Measurements from ENCODE around the gene HLA-DQB2. TPM values are rescaled to one million over a fixed set of nuclear protein-coding genes. Genes with fewer than 3 reads are reported as not detected.
"Not testable (repeated sequence)": the region's sequence is repeated elsewhere in the genome, so short reads cannot be mapped to it uniquely, and the experiment has no call there.

The HLA-DQB2 gene
- 1.9 TPM for total RNA-seq
- long read RNA-seq = 0 reads

DNA sequence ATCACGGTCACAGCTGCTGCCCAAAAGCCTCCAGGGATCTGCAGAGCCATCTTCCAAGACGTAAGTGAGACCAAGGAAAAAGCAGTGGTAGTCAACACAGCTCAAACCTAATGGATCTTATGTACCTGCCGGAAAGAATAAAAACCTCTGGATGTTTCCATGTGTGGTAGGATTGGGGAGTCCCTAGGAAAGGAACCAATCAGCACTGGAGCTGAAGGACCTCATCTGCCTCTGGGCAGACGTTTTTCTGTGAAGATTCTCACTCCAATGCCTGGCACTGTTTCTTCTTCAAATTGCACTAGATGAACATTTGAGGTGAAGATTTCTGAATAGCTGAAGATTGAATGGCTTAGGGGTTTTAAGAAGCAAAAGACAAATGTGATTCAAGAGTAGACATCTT is at the start of gene HLA-DQB2:
HLA-DQB2 (minus strand) TSS at position 112 of the 400 bp plus-strand sequence; CDS start at position 50, 62 bp downstream.
- H3K27me3 ChIP-seq (ENCODE audit: low read depth) = peaks cover 90% of the 10 kb centered on the region
- H3K27ac ChIP-seq (replicated peaks) = no peak within 1 kb of the TSS
- intact Hi-C loops (cut with micrococcal nuclease) = no loop called here
- no peak for DNase-seq
- no peaks in the 10 kb centered on the region for H3K9me3 ChIP-seq (replicated peaks)
- no peak within 1 kb of the TSS for H3K4me3 ChIP-seq
- no peaks in the 10 kb centered on the region for H3K36me3 ChIP-seq
- H3K4me1 ChIP-seq = no peaks in the 10 kb centered on the region
- TF ChIP-seq, protein P1, sequence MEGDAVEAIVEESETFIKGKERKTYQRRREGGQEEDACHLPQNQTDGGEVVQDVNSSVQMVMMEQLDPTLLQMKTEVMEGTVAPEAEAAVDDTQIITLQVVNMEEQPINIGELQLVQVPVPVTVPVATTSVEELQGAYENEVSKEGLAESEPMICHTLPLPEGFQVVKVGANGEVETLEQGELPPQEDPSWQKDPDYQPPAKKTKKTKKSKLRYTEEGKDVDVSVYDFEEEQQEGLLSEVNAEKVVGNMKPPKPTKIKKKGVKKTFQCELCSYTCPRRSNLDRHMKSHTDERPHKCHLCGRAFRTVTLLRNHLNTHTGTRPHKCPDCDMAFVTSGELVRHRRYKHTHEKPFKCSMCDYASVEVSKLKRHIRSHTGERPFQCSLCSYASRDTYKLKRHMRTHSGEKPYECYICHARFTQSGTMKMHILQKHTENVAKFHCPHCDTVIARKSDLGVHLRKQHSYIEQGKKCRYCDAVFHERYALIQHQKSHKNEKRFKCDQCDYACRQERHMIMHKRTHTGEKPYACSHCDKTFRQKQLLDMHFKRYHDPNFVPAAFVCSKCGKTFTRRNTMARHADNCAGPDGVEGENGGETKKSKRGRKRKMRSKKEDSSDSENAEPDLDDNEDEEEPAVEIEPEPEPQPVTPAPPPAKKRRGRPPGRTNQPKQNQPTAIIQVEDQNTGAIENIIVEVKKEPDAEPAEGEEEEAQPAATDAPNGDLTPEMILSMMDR (IDR thresholded peaks at IDR 0.05; ENCODE audit: borderline replicate concordance) = no peak

DNA sequence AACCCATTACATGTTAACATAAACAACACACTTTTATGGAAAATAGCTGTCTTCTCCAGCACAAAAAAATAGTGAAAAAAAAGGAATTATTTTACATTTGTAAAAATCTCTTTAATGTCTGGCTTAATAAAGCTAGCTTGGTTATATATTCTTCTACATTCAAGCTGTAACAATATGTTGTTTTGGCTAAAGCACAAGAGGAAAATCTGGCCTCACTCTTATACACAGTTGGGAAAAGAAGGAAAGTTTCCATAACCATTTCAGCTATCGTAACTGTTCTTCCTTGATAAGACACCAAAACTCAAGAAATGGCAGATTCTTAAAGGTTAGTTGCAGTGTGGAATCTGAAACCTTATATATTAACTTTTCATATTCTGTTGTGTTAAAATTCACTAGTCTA is 45.8 kb upstream of the HLA-DQB2 start:
- Histone ChIP-seq H3K27ac (replicated peaks) (no peak overlapping the region), H3K36me3 (no peaks in the 10 kb centered on the region), H3K9me3 (replicated peaks) (no peaks in the 10 kb centered on the region), H3K27me3 (ENCODE audit: low read depth) (peaks cover 44% of the 10 kb centered on the region), H3K4me3 (no peak overlapping the region), H3K4me1 (no peaks in the 10 kb centered on the region)
- DNase-seq = no peak
- intact Hi-C loops (cut with micrococcal nuclease) = no loop called here
- TF ChIP-seq, protein P1 (IDR thresholded peaks at IDR 0.05; ENCODE audit: borderline replicate concordance) = no peak

DNA sequence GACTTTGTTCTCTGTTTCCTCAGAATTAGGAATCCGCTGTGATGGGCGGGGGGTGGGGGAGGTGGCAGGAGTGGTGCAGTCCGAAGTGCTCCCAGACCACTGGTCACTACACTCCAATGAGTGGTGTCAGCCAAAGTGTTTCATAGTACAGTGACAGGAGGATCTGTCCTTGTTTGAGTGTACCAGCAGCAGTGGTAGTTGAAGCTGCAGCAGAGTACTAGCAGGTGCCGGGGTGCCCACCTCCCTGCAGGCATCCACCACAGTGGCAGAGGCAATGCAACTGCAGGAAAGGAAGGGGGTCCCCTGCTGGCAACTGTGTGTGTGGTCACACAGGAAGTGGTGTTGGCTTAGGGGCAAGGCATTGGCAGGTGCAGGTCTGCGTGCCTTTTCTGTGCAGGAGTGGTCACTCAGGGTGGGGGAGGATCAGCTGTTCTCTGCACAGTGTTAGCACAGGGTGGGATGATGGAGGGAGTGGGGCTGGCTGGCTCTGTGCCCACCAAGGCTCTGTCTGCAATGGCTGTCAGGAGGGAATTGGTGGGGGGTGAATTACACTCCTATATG is 43.8 kb upstream of the HLA-DQB2 start:
- peaks cover 60% of the 10 kb centered on the region for H3K27me3 ChIP-seq (ENCODE audit: low read depth)
- no peaks in the 10 kb centered on the region for H3K9me3 ChIP-seq (replicated peaks)
- H3K36me3 ChIP-seq = no peaks in the 10 kb centered on the region
- intact Hi-C loops (cut with micrococcal nuclease) = no loop called here
- H3K4me1 ChIP-seq = no peaks in the 10 kb centered on the region
- TF ChIP-seq, protein P1 (IDR thresholded peaks at IDR 0.05; ENCODE audit: borderline replicate concordance) = no peak
- DNase-seq = no peak
- H3K27ac ChIP-seq (replicated peaks) = no peak overlapping the region
- H3K4me3 ChIP-seq = no peak overlapping the region

DNA sequence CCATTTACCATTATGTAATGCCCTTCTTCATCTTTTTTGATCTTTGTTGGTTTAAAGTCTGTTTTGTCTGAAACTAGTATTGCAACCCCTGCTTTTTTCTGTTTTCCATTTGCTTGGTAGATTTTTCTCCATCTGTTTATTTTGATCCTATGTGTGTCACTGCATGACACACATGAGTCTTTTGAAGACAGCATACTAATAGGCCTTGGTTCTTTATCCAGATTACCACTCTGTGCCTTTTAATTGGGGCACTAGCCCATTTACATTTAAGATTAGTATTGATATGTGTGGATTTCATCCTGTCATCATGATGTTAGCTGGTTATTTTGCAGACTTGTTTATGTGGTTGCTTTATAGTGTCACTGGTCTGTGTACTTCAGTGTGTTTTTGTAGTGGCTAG is 42.1 kb upstream of the HLA-DQB2 start:
- intact Hi-C loops (cut with micrococcal nuclease); DNase-seq; H3K4me1 ChIP-seq; H3K36me3 ChIP-seq; H3K9me3 ChIP-seq (replicated peaks); H3K27ac ChIP-seq (replicated peaks); H3K4me3 ChIP-seq: not testable (repeated sequence)
- peaks cover 77% of the 10 kb centered on the region for H3K27me3 ChIP-seq (ENCODE audit: low read depth)

DNA sequence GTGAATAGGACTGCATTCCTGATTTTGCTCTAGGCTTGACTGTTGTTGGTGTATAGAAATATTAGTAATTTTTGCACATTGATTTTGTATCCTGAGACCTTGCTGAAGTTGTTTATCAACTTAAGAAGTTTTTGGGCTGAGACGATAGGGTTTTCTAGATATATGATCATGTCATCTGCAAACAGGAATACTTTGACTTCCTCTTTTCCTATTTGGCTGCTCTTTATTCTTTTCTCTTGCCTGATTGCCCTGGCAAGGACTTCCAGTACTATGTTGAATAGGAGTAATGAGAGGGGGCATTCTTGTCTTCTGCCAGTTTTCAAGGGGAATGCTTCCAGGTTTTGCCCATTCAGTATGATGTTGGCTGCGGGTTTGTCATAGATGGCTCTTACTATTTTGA is 40.1 kb upstream of the HLA-DQB2 start:
- no peak overlapping the region for H3K4me3 ChIP-seq
- intact Hi-C loops (cut with micrococcal nuclease) = no loop called here
- peaks cover 93% of the 10 kb centered on the region for H3K27me3 ChIP-seq (ENCODE audit: low read depth)
- H3K27ac ChIP-seq (replicated peaks) = no peak overlapping the region
- no peak for DNase-seq
- TF ChIP-seq, protein P1 (IDR thresholded peaks at IDR 0.05; ENCODE audit: borderline replicate concordance) = no peak
- H3K36me3 ChIP-seq = no peaks in the 10 kb centered on the region
- peaks cover 8% of the 10 kb centered on the region for H3K9me3 ChIP-seq (replicated peaks)
- H3K4me1 ChIP-seq = no peaks in the 10 kb centered on the region

DNA sequence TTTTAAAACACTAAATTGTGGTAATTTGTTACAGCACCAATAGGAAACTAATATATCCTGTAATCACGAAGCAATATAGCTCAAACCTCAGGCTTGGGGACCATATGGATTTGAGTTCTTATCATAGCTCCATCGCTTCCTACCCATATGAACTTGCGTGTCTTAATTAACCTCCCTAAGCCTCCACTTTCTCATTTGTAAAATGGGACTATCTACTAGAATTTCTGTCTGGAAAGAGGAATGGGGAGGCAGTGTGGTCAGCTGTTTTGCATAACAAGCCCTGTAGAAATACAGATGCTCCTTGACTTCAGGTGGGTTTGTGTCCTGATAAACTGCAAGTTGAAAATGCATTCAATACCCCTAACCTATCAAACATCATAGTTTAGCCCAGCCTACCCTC is 36.4 kb upstream of the HLA-DQB2 start:
- intact Hi-C loops (cut with micrococcal nuclease) = loop anchor here (5.0 kb wide), 1 partner anchor 382 kb away; no protein-coding TSS in a partner anchor
- Histone ChIP-seq H3K27ac (replicated peaks) (no peak overlapping the region), H3K36me3 (no peaks in the 10 kb centered on the region), H3K4me1 (no peaks in the 10 kb centered on the region), H3K4me3 (no peak overlapping the region), H3K9me3 (replicated peaks) (peaks cover 8% of the 10 kb centered on the region), H3K27me3 (ENCODE audit: low read depth) (peaks cover 91% of the 10 kb centered on the region)
- no peak for DNase-seq
- TF ChIP-seq, protein P1 (IDR thresholded peaks at IDR 0.05; ENCODE audit: borderline replicate concordance) = no peak
